ENCODE data around the gene WDR46.

- TF ChIP-seq CTCF (IDR thresholded peaks at IDR 0.05) (no peak), ZFX (IDR thresholded peaks at IDR 0.05; ENCODE audit: borderline replicate concordance) (no peak)
These were observed 24.2 kb upstream of the WDR46 start for GRCh38 chr6:33313105-33313708.
